CD14-positive monocyte (primary cell): ENCODE data around the gene RASGRP2. TPM values are rescaled to one million over a fixed set of nuclear protein-coding genes. Genes with fewer than 3 reads are reported as not detected.

Experiments used
- DNase-seq, 3 donors: peaks; one replicate each; pipeline ENCODE4 v3.0.0-alpha.2; 2011 to 2022
- H2AFZ ChIP-seq: 2 replicates; pipeline ENCODE4 v1.6.0; 2012; ENCODE audit warnings: mild to moderate bottlenecking, low read depth, low read length, inconsistent platforms; ENCODE audit not compliant: insufficient read depth, poor library complexity, severe bottlenecking
- H3K27ac ChIP-seq, 2 donors: 1 replicate in 1 of 2; 2 replicates in 1 of 2; pipeline ENCODE4 v1.5.1; 2012 to 2013; ENCODE audit warnings: low read length in 2 of 2, control low read depth in 1 of 2, inconsistent platforms in 1 of 2, low read depth in 1 of 2, mild to moderate bottlenecking in 1 of 2
- H3K27me3 ChIP-seq, 2 donors: one replicate each; pipeline versions ENCODE4 v1.6.0 to v1.6.1; 2011 to 2013; ENCODE audit warnings: low read length in 2 of 2; ENCODE audit not compliant: control insufficient read depth in 2 of 2, insufficient read depth in 2 of 2
- H3K36me3 ChIP-seq, 2 donors: replicated peaks in 1 of 2; 1 replicate in 1 of 2; 2 replicates in 1 of 2; pipeline versions ENCODE4 v1.5.1 to v1.6.1; 2012 to 2013; ENCODE audit warnings: low read length in 2 of 2, control low read depth in 1 of 2, inconsistent platforms in 1 of 2, mild to moderate bottlenecking in 1 of 2; ENCODE audit not compliant: insufficient read depth in 2 of 2, control insufficient read depth in 1 of 2
- H3K4me1 ChIP-seq, 2 donors: 1 replicate in 1 of 2; 2 replicates in 1 of 2; pipeline versions ENCODE4 v1.5.1 to v1.6.1; 2012 to 2013; ENCODE audit warnings: low read length in 2 of 2, control low read depth in 1 of 2, inconsistent platforms in 1 of 2, mild to moderate bottlenecking in 1 of 2, moderate library complexity in 1 of 2; ENCODE audit not compliant: insufficient read depth in 2 of 2, control insufficient read depth in 1 of 2
- H3K4me2 ChIP-seq: replicated peaks from 2 replicates; pipeline ENCODE3; 2012; ENCODE audit warnings: low read length, moderate library complexity, mild to moderate bottlenecking; ENCODE audit not compliant: poor library complexity, severe bottlenecking; ENCODE audit errors: extremely low read depth
- H3K4me3 ChIP-seq, 3 experiments: fragments of 200-600 bp in 1 of 3; sonication (generic) in 1 of 3; replicated peaks in 1 of 3; 1 replicate in 2 of 3; 2 replicates in 1 of 3; pipeline ENCODE4 v1.5.1; 2011 to 2013; ENCODE audit warnings: low read length in 3 of 3, mild to moderate bottlenecking in 3 of 3, control low read depth in 2 of 3, low read depth in 2 of 3, inconsistent platforms in 1 of 3, moderate library complexity in 1 of 3
- H3K79me2 ChIP-seq: 2 replicates; pipeline ENCODE4 v1.6.0; 2012; ENCODE audit warnings: mild to moderate bottlenecking, control low read depth, inconsistent platforms, low read length, moderate library complexity; ENCODE audit not compliant: insufficient read depth
- H3K9ac ChIP-seq: 2 replicates; pipeline ENCODE4 v1.6.0; 2017; ENCODE audit warnings: low read length, mild to moderate bottlenecking; ENCODE audit not compliant: insufficient read depth, poor library complexity, severe bottlenecking
- H3K9me3 ChIP-seq, 2 donors: replicated peaks in 1 of 2; 1 replicate in 1 of 2; 2 replicates in 1 of 2; pipeline versions ENCODE4 v1.5.1 to v1.6.1; 2012 to 2013; ENCODE audit warnings: low read length in 2 of 2, control low read depth in 1 of 2; ENCODE audit not compliant: control insufficient read depth in 1 of 2, insufficient read depth in 1 of 2
- H4K20me1 ChIP-seq: 2 replicates; pipeline ENCODE4 v1.6.0; 2012; ENCODE audit warnings: mild to moderate bottlenecking, low read length, control low read depth, moderate library complexity; ENCODE audit not compliant: insufficient read depth
- H3K27ac Mint-ChIP-seq, 7 donors: one replicate each; pipeline ENCODE4 v1.8.0; 2020; ENCODE audit warnings: mild to moderate bottlenecking in 7 of 7, mixed read lengths in 7 of 7, moderate library complexity in 6 of 7, inconsistent platforms in 2 of 7
- H3K27me3 Mint-ChIP-seq, 3 donors: one replicate each; pipeline ENCODE4 v1.8.0; 2021 to 2022; ENCODE audit warnings: low read depth in 3 of 3, mild to moderate bottlenecking in 3 of 3, mixed read lengths in 3 of 3, moderate library complexity in 3 of 3, inconsistent platforms in 1 of 3
- H3K36me3 Mint-ChIP-seq, 2 donors: one replicate each; pipeline ENCODE4 v1.8.0; 2020; ENCODE audit warnings: mixed read lengths in 2 of 2, inconsistent platforms in 1 of 2, mild to moderate bottlenecking in 1 of 2
- H3K4me1 Mint-ChIP-seq: one replicate; pipeline ENCODE4 v1.8.0; 2020; ENCODE audit warnings: mild to moderate bottlenecking, mixed read lengths
- H3K4me3 Mint-ChIP-seq, 2 donors: one replicate each; pipeline ENCODE4 v1.8.0; 2020; ENCODE audit warnings: mild to moderate bottlenecking in 2 of 2, mixed read lengths in 2 of 2, moderate library complexity in 1 of 2
- H3K9me3 Mint-ChIP-seq, 7 donors: one replicate each; pipeline ENCODE4 v1.8.0; 2020 to 2022; ENCODE audit warnings: mixed read lengths in 7 of 7, mild to moderate bottlenecking in 6 of 7, moderate library complexity in 6 of 7, inconsistent platforms in 2 of 7
- CTCF ChIP-seq: fragments of 200-600 bp; IDR thresholded peaks from one replicate; pipeline ENCODE4 v1.8.0; 2022; ENCODE audit warnings: antibody characterized with exemption, mild to moderate bottlenecking
- WGBS: methylation state at CpG from one replicate; pipeline ENCODE4 v1.1.5; 2013; ENCODE audit warnings: missing lambda C conversion rate; ENCODE audit not compliant: insufficient coverage; 5-methylcytosine and 5-hydroxymethylcytosine counted together
- intact Hi-C, 2 donors: fragments of 100-400 bp; cut with micrococcal nuclease; formaldehyde crosslinking; loops; one replicate each; pipeline versions ENCODE4 v1.15.0 to v1.15.1; 2023
- polyA plus RNA-seq, 3 donors: library from polyadenylated mRNA; depleted of rRNA in 1 of 3; unstranded in 2 of 3; stranded (reverse) in 1 of 3; fragments of 300-500 nt in 2 of 3; fragments of >200 nt in 1 of 3; fragmentation: Illumina TruSeq in 2 of 3; gene quantifications; 1 replicate in 2 of 3; 2 replicates in 1 of 3; pipeline ENCODE4 v1.2.3, GENCODE V29; 2012 to 2021

Gene RASGRP2
- polyA plus RNA-seq, 3 donors = 67.6 to 242 (median 68.8) TPM

- whole genome bisulfite sequencing = 81% methylated on average over 8 of the region's 21 CpGs
These were observed 14.0 kb downstream of the RASGRP2 start for GRCh38 chr11:64729851-64730382.

GRCh38 chr11:64728757-64729365, 15.1 kb downstream of the RASGRP2 start:
- no peaks in the 10 kb centered on the region for H3K27me3 ChIP-seq
- DNase-seq = no peak
- H3K27ac Mint-ChIP-seq = peak overlapping the region in 1 of 7 donors; percentile 46
- H3K36me3 Mint-ChIP-seq = peaks cover 57 to 73% of the 10 kb centered on the region in 2 donors
- peaks cover 51 to 76% of the 10 kb centered on the region in 2 donors for H3K36me3 ChIP-seq
- H3K9me3 ChIP-seq = no peaks in the 10 kb centered on the region
- H3K27ac ChIP-seq = no peak overlapping the region
- 98% methylated on average over 5 of the region's 11 CpGs for WGBS
- H3K9ac ChIP-seq = no peak overlapping the region
- H3K4me2 ChIP-seq = no peak overlapping the region
- H3K4me1 ChIP-seq = peaks cover 8 to 23% of the 10 kb centered on the region in 2 donors
- peaks cover 69% of the 10 kb centered on the region for H4K20me1 ChIP-seq
- no peaks in the 10 kb centered on the region for H3K9me3 Mint-ChIP-seq
- no peak overlapping the region for H2AFZ ChIP-seq
- H3K27me3 Mint-ChIP-seq = peaks cover 0 to 2% (median 0%) of the 10 kb centered on the region in 3 donors
- H3K4me3 ChIP-seq = no peak overlapping the region
- H3K79me2 ChIP-seq = peaks cover 11% of the 10 kb centered on the region
- TF ChIP-seq CTCF = no peak
- no peak overlapping the region for H3K4me3 Mint-ChIP-seq
- intact Hi-C loops = no loop called here
- H3K4me1 Mint-ChIP-seq = peaks cover 25% of the 10 kb centered on the region

More at GRCh38 chr11:64729851-64730382, 14.0 kb downstream of the RASGRP2 start:
- peaks cover 67 to 83% of the 10 kb centered on the region in 2 donors for H3K36me3 Mint-ChIP-seq
- no peak for TF ChIP-seq CTCF
- Histone ChIP-seq H2AFZ (no peak overlapping the region), H3K27me3 (no peaks in the 10 kb centered on the region), H3K4me3 (no peak overlapping the region), H3K9ac (no peak overlapping the region), H3K27ac (no peak overlapping the region), H3K9me3 (no peaks in the 10 kb centered on the region), H3K4me1 (peaks cover 4 to 14% of the 10 kb centered on the region in 2 donors), H4K20me1 (peaks cover 64% of the 10 kb centered on the region), H3K36me3 (peaks cover 58 to 84% of the 10 kb centered on the region in 2 donors), H3K79me2 (peaks cover 15% of the 10 kb centered on the region), H3K4me2 (no peak overlapping the region)
- DNase-seq = no peak
- H3K9me3 Mint-ChIP-seq = no peaks in the 10 kb centered on the region
- intact Hi-C loops = no loop called here
- peaks cover 18% of the 10 kb centered on the region for H3K4me1 Mint-ChIP-seq
- peak overlapping the region in 1 of 7 donors; percentile 25 for H3K27ac Mint-ChIP-seq
- no peak overlapping the region for H3K4me3 Mint-ChIP-seq
- H3K27me3 Mint-ChIP-seq = peaks cover 0 to 2% (median 0%) of the 10 kb centered on the region in 3 donors
